Measurements from ENCODE around the gene CUL2. TPM values are rescaled to one million over a fixed set of nuclear protein-coding genes. Genes with fewer than 3 reads are reported as not detected.

The CUL2 gene
- 10 to 100 TPM in 3 of 5 donors, 1 to 10 TPM in 2; 2.3 to 31.9 (median 11.6) TPM for total RNA-seq
- 1 to 10 TPM; 8.2 to 9.9 (median 8.5) TPM for polyA plus RNA-seq
- long read RNA-seq, donor 1: 0 reads
- long read RNA-seq, donor 2, full-length matches to known transcripts: 3 of 3 reads
- long read RNA-seq, donor 2, partial matches to known transcripts: 0 of 3 reads
- long read RNA-seq, donor 2, other reads (novel, unspliced or antisense): 0 of 3 reads
- long read RNA-seq, donor 3: 0 reads
- long read RNA-seq, donor 4, full-length matches to known transcripts: 1 of 1 reads
- long read RNA-seq, donor 4, partial matches to known transcripts: 0 of 1 reads
- long read RNA-seq, donor 4, other reads (novel, unspliced or antisense): 0 of 1 reads
- long read RNA-seq, donor 5, full-length matches to known transcripts: 1 of 1 reads
- long read RNA-seq, donor 5, partial matches to known transcripts: 0 of 1 reads
- long read RNA-seq, donor 5, other reads (novel, unspliced or antisense): 0 of 1 reads
- long read RNA-seq, donor 6, full-length matches to known transcripts: 9 of 9 reads
- long read RNA-seq, donor 6, partial matches to known transcripts: 0 of 9 reads
- long read RNA-seq, donor 6, other reads (novel, unspliced or antisense): 0 of 9 reads
- long read RNA-seq, donor 7, full-length matches to known transcripts: 3 of 3 reads
- long read RNA-seq, donor 7, partial matches to known transcripts: 0 of 3 reads
- long read RNA-seq, donor 7, other reads (novel, unspliced or antisense): 0 of 3 reads
- long read RNA-seq, donor 8, full-length matches to known transcripts: 6 of 6 reads
- long read RNA-seq, donor 8, partial matches to known transcripts: 0 of 6 reads
- long read RNA-seq, donor 8, other reads (novel, unspliced or antisense): 0 of 6 reads
- long read RNA-seq, donor 9: 0 reads
- long read RNA-seq, donor 10, full-length matches to known transcripts: 1 of 1 reads
- long read RNA-seq, donor 10, partial matches to known transcripts: 0 of 1 reads
- long read RNA-seq, donor 10, other reads (novel, unspliced or antisense): 0 of 1 reads

GRCh38 chr10:35090162-35090954 is at the start of gene CUL2:
Gene CUL2, minus strand, starts transcription at chr10:35090341. Its CDS starts 19,024 bp downstream, at chr10:35071317.
- DNase-seq: peak; percentile 92 to 97
- Histone ChIP-seq H3K36me3 (no peaks in the 10 kb centered on the region), H3K27me3 (no peaks in the 10 kb centered on the region), H3K9me3 (no peaks in the 10 kb centered on the region), H3K27ac (peak within 1 kb of the TSS; percentile 92 to 98 (median 97)), H3K4me3 (peak within 1 kb of the TSS; percentile 89 to 92 (median 92)), H3K4me1 (peaks cover 25 to 52% (median 48%) of the 10 kb centered on the region in 4 donors)
- TF ChIP-seq POLR2AphosphoS5 (IDR thresholded peaks at IDR 0.05): peak; percentile 88 to 95 (median 90)
- no peak for TF ChIP-seq EP300 (IDR thresholded peaks at IDR 0.05)
- no peak for TF ChIP-seq CTCF (IDR thresholded peaks at IDR 0.05)
- intact Hi-C loops (cut with DNase I; ENCODE audit: low total_unique reads): no loop called here
- WGBS, 5 donors: 0 to 1% (median 0%) methylated on average over 21 to 57 of the region's 59 CpGs

GRCh38 chr10:35136263-35136815 is 46.2 kb upstream of the CUL2 start:
- Histone ChIP-seq H3K36me3 (no peaks in the 10 kb centered on the region), H3K4me3 (no peak overlapping the region), H3K27me3 (no peaks in the 10 kb centered on the region), H3K27ac (no peak overlapping the region), H3K9me3 (no peaks in the 10 kb centered on the region), H3K4me1 (peaks cover 0 to 17% (median 5%) of the 10 kb centered on the region in 4 donors)
- DNase-seq: no peak
- TF ChIP-seq POLR2AphosphoS5 (IDR thresholded peaks at IDR 0.05) (no peak), EP300 (IDR thresholded peaks at IDR 0.05) (no peak), CTCF (IDR thresholded peaks at IDR 0.05) (no peak), POLR2A (IDR thresholded peaks at IDR 0.05) (no peak)
- WGBS, 5 donors: 79 to 88% (median 86%) methylated on average over 4 of the region's 4 CpGs
- intact Hi-C loops (cut with DNase I; ENCODE audit: low total_unique reads): no loop called here

GRCh38 chr10:35135861-35136260 is 45.7 kb upstream of the CUL2 start:
- Histone ChIP-seq H3K4me1 (peaks cover 0 to 22% (median 7%) of the 10 kb centered on the region in 4 donors), H3K27ac (no peak overlapping the region), H3K4me3 (no peak overlapping the region), H3K27me3 (no peaks in the 10 kb centered on the region), H3K36me3 (no peaks in the 10 kb centered on the region), H3K9me3 (no peaks in the 10 kb centered on the region)
- WGBS, 5 donors: 72 to 85% (median 78%) methylated on average over 5 of the region's 5 CpGs
- intact Hi-C loops (cut with DNase I; ENCODE audit: low total_unique reads): no loop called here
- TF ChIP-seq POLR2A (IDR thresholded peaks at IDR 0.05) (no peak), POLR2AphosphoS5 (IDR thresholded peaks at IDR 0.05) (no peak), CTCF (IDR thresholded peaks at IDR 0.05) (no peak), EP300 (IDR thresholded peaks at IDR 0.05) (no peak)
- peak in 1 of 2 donors; percentile 35 for DNase-seq
